ENCODE results near the gene CFAP77.

Gene CFAP77

DNA sequence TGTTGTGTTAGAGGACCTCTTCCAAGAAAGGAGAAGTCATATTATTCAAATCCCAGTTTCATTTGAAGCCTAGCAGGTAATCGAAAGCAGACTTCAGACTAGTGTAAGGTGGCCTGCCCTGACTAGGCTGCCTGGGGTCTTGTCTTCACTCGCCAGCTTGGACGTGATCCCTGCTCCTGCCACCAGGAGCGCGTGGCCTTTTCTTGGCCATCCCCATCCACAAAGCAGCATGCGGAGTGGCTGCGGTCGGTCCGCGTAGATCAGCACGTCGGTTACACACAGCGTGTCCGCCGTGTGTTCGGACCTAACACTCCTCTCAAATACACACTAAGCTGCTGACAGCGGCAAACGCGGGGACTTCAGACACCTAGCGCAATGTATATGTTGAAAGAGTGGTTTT, 37.3 kb downstream of the CFAP77 start:
- DNase-seq (ENCODE audit: extremely low read depth in 1 of 2, low read depth in 1 of 2), result no peak

DNA sequence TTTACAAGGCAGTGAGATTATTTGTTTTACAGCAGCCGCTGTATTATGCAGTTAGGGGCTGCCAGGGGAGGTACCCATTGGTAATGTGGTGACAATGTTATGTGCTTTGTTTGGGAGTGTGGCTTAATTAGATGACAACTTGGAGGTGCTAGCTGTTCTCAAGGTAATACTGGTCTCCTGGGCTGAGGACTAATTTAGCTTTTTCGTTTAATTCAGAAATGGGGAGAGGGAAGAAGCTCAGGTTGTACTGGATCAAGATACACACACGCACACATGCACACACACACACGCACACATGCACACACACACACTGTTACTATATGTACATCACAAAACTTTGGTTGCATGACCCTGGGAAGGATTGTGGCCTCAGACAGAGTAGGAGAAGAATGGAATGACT, 37.9 kb downstream of the CFAP77 start:
- no peak for DNase-seq (ENCODE audit: extremely low read depth in 1 of 2, low read depth in 1 of 2)

DNA sequence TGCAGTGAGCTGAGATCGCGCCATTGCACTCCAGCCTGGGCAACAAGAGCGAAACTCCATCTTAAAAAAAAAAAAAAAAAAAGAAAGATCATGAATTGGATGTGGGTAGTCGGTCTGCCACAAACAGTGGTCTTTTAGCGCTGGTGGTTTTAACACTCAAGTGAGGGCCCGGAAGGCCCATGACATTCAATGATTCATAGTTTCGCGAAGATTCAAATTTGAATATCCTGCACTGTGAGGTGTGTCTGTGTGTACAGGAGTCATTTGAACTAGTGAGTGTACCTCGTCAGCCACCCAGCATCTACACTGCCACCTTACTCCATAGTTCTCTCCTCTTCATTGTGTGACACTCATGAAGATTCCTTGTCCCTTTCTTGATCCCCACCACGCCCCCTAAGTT, 41.3 kb downstream of the CFAP77 start:
- peak; percentile 4 to 37 for DNase-seq (ENCODE audit: extremely low read depth in 1 of 2, low read depth in 1 of 2)

DNA sequence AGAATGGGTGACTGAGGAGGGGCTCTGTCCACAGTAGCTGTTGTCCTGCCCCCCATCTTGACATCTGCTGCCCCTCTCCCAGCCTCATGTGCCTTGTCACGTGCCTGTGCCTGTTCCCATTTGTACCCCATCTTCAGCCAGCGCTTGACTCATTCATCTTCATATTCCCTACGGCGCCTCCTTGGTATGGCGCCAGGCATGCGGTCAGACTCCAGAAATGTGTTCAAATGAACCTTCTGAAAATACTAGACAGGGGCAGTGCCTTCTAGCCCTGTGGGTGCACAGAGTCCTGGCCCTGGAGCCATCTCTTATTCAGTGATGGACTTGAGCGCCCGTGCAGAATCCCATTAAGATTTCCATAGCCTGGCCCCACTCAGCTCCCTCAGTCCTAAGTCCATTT, 46.2 kb downstream of the CFAP77 start:
- no peak for DNase-seq (ENCODE audit: extremely low read depth in 1 of 2, low read depth in 1 of 2)

DNA sequence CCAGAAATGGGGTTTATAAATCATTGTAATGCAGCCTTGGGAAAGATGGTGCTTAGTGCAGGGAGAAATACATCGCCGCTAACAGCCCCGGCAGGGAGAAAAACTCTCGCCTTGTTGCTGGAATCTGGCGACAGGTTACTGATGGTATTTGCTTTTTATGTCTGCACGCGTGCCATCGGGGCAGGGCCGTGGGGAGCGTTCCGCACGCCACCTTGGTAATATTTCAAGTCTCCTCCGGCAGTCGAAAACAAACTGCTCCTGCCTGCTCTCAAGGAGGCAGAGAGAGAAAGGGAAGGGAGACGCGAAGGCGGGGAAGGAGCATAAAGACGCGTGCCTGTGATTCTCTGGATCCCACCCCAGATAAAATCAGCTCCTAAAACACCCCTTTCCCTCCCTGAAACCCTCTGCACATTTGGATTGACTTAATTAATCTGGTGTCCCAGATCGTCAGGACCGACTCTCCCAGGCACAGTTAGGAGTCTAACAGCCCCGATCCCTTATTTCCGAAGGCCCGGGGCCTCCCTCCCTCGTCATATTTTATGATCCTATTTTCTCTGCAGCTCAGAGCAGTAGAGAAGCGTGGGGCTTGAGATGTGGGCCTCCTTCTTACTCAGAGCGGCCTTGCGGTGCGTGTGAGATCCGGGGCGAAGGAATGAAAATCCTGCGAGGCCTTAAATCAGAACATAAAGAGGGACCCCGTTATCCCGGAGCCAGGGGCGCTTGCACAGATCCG, 47.7 kb downstream of the CFAP77 start:
- DNase-seq (ENCODE audit: extremely low read depth in 1 of 2, low read depth in 1 of 2), result no peak

DNA sequence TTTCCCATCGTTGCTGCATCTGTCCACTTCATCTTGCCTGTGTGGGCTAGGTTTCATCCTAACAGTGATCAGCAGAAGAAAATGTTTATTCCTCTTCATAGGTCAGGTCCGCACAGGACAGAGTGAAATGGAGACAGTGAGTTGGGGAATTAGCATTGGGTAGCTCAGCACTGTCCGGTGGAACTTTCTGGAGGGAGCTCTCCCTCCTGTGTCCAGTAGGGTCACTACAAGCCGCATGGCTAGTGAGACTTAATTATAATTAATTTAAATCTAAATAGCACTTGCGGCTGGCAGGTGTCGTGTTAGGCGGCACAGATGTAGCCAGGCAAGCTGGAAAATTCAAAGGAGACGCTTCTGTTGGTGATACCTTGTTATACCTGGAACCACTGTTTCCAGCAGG, 48.4 kb downstream of the CFAP77 start:
- no peak for DNase-seq (ENCODE audit: extremely low read depth in 1 of 2, low read depth in 1 of 2)

DNA sequence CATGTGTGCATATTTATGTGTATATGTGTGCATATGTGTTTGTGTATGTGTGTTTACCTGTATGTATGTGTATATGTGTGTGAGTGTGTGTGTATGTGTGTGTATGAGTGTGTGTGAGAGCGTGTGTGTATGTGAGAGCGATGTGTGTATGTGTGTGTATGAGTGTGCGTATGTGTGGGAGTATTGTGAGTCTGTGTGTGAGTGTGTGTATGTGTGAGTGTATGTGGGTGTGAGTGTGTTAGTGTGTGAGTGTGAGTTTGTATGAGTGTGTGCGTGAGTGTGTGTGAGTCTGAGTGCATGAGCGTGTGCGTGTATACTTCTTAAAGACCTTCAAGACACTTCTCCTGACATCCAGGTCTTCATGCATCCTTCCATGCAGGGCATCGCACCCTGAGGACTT, 49.6 kb downstream of the CFAP77 start:
- DNase-seq (ENCODE audit: extremely low read depth in 1 of 2, low read depth in 1 of 2), result no peak

DNA sequence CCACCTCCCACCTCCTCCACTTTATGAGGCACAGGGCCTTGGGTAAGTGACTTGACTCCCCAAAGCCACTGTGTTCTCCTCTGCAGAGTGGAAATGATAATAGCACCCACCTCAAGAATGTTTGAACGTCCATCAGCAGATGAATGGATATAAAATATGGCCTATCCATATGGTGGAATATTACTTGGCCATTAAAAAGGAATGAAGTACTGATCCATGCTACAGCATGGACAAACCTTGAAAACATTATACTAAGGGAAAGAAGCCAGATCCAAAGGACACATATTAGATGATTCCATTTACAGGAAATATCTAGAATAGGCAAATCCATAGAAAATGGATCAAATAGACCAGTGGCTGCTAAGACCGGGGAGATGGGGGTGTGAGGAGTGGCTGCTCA, 50.2 kb downstream of the CFAP77 start:
- DNase-seq (ENCODE audit: extremely low read depth in 1 of 2, low read depth in 1 of 2), result no peak

DNA sequence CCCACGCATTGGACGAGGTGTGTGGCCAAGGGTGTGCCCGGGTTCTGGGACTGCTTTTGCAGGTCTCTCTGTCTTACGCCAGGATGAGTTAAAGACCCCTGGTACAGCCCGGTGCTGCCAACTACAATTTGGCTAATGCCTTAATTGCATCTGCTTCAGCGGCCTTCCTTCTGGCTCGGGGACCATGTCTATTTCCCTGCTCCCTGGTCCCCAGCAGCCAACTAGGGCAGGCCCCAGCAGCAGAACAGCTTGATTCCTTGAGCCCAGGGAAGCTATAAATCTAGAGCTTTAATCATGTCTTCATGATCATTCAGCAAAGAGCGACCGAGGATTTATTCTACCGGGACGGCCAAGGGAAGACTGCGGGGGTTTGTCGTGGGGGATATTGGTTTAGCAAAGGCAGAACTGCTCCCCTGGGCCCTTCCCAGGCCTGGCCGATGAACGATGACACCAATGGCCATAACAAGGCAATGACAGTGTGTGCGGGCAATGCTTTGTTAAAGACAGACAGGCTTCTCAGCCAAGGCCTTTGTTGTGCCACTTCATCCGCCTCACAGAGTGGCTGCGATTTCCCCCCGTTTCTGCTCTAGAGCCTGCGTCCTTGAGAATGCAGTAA, 51.4 kb downstream of the CFAP77 start:
- no peak for DNase-seq (ENCODE audit: extremely low read depth in 1 of 2, low read depth in 1 of 2)

DNA sequence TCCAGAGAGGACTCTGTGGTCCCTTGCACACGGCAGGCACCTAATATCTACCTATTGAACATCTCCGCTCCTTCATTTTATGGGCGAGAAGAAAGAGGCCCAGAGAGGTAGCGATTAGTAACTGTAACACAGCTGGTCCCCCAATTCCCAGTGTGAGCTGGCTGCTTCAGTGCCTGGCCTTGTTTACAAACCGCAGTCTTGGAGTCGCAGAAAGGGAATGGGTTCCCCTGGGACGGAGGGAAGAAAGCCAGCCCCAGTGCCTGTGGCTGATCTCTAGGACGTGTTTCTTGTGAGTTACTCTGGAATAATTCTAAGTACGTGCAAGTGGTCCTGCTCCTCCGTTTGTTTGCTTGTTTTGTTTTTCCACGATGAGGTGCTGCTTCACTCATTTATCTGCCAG, 52.0 kb downstream of the CFAP77 start:
- DNase-seq (ENCODE audit: extremely low read depth in 1 of 2, low read depth in 1 of 2), result no peak

DNA sequence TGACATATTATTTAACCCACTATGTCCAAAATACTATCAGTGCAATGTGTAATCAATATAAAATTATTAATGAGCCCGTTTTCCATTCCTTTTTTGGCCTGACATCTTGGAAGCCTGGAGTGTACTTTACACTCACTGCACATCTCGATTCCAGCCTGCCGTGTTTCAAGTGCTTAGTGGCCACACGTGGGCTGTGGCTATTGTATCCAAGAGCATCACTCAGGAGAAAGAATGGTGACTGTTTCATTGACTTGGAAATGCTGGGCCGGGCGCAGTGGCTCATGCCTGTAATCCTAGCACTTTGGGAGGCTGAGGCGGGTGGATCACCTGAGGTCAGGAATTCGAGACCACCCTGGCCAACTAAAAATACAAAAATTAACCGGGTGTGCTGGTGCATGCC, 54.5 kb downstream of the CFAP77 start:
- no peak for DNase-seq (ENCODE audit: extremely low read depth in 1 of 2, low read depth in 1 of 2)

DNA sequence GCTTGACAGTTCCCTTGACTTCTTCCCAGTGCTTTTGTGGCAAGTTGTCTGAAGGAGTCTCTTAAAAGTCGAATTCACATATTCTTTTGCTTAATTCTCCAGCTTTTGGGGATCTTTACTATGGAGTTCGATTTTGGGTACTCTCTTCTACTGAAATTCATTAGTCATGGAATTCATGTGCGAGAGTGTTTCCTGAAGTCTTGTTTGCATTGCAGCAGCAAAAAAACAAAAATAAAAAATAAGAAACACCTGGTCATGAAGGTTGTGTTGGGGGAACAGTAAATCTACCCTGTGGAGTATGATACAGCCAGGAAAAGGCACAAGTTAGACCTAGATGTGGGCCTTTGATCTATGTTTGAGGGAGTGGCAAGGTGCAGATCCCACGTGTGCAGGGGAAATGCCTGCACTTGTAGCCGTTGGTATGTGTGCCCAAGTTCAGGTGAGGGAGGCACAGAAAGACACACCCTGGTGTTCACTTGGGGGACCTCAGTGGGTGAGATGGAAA, 55.2 kb downstream of the CFAP77 start:
- DNase-seq (ENCODE audit: extremely low read depth in 1 of 2, low read depth in 1 of 2), result no peak

DNA sequence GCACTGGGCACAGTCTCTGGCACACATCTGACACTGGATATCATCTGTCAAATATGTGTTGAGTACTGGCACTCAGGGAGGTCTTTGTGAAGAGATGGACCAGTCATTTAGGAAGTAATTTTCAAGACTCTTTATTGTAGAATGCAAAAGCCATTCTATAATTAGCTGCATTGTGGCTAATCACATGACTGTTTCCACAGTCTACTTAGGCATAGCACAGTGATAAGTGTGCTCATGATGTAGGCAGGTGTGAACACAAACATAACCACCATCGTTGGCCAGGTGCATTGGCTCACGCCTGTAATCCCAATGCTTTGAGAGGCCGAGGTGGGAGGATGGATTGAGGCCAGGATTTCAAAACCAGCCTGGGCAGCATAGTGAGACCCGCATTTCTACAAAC, 62.2 kb downstream of the CFAP77 start:
- DNase-seq (ENCODE audit: extremely low read depth in 1 of 2, low read depth in 1 of 2), result no peak

DNA sequence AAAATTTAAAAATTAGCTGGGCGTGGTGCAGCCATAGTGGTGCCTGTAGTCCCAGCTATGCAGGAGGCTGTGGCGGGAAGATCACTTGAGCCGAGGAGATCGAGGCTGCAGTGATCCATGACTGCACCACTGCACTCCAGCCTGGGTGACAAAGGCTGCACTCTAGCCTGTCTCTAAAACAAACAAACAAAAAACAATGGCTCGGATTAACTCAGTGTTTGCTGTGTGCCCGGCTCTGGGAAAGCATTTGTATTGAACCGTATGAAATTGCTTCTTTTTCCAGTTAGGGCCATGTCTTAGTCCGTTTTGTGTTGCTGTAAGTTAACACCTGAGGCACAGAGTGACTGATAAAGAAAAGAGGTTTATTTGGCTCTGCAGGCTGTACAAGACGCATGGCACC, 62.6 kb downstream of the CFAP77 start:
- no peak for DNase-seq (ENCODE audit: extremely low read depth in 1 of 2, low read depth in 1 of 2)

DNA sequence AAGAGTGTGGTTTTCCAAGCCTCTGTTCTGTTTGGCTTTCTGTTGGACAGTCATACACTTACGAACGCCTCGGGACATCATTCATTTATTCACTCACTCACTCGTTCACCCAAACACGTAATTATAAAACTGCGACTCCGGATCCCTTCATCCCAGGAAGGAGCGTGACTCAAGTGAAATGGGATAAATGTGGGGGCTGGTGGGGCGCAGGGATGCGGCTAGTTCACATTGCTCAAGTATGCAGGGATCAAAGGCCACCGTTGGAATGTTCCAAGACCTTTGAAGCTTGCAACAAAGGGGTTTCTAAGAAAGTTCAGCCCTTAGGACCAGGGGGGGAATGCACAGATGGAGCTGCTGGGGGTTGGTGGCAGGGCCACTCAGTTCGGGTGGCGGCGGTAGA, 64.2 kb downstream of the CFAP77 start:
- DNase-seq (ENCODE audit: extremely low read depth in 1 of 2, low read depth in 1 of 2), result no peak

DNA sequence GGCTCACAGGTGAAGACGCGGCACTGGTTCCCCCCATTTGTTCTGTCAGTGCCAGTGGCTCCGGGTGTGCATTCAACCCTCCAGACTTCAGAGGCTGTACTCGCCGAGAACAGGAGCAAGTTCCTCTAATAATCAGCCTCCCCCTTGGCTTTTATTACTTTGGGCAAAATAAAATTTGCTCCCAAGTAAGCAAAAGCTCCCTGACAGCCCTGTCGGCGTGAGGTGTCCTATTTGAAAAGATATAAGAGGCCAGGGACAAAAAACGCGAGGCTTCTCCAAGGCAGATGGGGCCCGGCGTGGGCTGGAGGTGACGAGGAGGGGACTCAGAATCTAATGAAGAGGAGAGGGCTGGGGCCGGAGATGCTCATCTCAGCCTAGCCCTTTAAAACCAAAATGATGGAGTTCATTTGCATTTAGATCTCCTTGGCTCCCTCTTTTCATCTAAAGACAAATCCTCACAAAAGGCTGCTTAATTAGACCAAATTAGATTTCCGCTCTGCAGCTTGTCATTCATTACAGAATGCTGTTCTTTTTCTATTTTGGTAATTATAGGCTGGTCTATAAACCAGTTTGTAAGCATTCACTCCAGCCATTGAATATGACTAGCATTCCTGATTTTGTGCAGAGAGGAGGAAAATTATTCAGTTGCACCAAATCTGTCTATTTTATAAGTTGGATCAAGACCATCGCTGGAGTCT, 68.5 kb downstream of the CFAP77 start:
- DNase-seq (ENCODE audit: extremely low read depth in 1 of 2, low read depth in 1 of 2), result no peak

DNA sequence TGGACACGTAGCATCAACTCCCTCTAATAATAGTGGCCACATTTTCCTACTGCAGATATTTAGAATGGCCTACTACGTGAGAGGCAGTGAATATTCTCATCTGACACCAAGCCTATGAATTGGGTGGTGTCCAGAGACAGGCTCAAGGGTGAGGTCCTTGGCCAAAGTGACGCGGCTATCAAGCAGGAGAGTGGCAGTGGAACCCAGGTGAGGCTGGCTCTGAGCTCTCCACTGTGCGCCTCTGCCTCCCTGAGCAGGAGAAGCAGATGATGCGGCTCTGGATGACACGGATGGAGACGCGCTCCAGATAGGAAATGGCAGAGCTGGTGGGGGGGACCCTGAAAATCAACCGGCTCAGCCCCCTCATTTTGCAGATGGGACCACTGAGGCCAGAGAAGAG, 69.7 kb downstream of the CFAP77 start:
- DNase-seq (ENCODE audit: extremely low read depth in 1 of 2, low read depth in 1 of 2), result no peak

DNA sequence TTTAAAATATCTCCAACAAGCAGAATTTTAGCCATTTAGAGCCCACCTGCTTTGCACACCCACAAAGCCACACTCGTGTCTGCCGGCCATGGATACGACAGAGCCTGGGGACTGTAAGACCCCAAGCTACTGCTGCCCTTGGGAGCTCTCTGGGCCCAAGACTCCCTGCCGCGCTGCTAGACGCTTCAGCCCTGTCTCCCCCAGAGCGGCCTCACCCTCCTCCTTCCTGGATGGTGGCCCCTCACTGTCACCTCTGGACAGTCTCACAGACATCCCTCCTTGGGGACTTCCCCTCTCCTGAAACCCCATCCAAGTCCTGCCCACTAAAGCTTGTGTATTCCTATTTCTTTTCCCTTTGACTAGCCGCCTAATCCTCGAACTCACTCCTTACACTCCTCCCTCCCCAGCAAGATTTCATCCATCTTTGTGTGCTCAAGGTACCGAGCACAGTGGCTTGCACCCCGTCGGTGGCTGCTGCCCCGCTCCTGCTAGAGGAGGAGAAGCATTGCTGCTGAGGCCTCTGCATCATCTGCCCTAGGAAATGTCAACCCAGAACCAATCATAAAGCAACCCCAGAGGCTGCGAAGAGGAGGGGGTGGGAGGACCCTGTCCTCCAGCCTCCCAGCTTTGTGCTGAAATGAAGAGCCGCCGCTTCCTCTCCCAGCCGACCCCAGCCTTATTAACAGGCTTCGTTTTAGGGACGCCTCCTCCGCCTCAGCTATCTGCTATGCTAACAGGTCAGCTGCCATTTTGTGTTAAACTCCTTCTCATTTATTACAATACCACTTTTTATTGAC, 71.2 kb downstream of the CFAP77 start:
- DNase-seq (ENCODE audit: extremely low read depth in 1 of 2, low read depth in 1 of 2), result no peak

DNA sequence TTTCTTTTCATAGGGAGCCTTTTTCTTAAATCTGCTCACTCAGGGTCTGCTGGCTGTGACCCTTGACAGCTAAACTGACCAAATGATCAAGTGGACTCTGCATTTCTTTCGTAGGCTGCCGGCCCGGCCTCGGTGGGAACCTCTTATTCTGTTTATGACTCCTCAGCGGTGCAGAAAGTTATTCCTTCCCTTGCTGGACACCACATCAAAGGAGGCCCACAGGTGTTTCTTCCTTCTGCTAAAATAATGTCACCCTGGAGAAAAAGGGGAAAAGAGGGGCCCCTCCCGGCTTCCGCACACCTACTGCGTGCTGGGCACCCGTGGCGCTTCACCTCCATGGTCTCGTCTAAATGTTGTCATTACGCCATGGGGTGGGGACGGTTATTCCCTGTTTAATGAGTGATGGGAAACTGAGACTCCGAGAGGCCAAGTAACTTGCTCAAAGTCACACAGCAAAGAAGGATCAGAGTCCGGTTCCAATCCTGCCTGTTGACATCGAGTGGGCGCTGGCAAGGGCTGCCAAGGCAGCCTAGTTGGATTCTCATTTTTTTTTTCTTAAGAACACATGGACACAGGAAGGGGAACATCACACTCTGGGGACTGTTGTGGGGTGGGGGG, 72.3 kb downstream of the CFAP77 start:
- DNase-seq (ENCODE audit: extremely low read depth in 1 of 2, low read depth in 1 of 2), result no peak

DNA sequence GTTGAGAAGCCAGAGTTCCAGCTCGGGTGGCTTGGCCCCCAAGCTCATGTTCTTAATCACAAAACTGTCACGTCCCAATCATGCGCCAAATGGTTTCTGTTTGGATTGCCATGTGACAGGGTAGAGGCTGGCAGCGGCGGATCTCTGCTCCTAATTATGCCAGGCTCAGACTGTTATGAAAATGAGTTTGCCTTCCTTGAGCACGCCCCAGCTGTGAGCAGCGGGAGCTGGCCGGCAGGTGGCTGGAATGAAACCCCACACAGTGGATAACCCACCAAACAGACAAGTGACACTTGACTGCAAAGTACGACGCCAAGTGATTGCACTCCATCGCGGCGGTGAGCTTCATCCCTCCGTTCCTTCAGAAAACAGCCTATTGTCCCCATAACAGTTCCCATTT, 75.4 kb downstream of the CFAP77 start:
- no peak for DNase-seq (ENCODE audit: extremely low read depth in 1 of 2, low read depth in 1 of 2)
